Lower leg skin (tissue), 4 donors: ENCODE results near the gene TNN. TPM values are rescaled to one million over a fixed set of nuclear protein-coding genes. Genes with fewer than 3 reads are reported as not detected.
"Not testable (repeated sequence)": the region's sequence is repeated elsewhere in the genome, so short reads cannot be mapped to it uniquely, and the experiment has no call there.

ENCODE experiments used
- DNase-seq, 2 donors: peaks; one replicate each; pipeline ENCODE4 v3.0.0-alpha.2; 2019; ENCODE audit warnings: low spot score in 2 of 2
- H3K4me3 ChIP-seq: fragments of 200-600 bp; sonication (generic); 2 replicates; pipeline ENCODE4 v1.5.1; 2017; ENCODE audit warnings: mild to moderate bottlenecking, low read depth; ENCODE audit not compliant: poor library complexity, severe bottlenecking
- POLR2A ChIP-seq, 2 donors: fragments of 450-650 bp; IDR thresholded peaks; one replicate each; pipeline ENCODE4 v1.6.1; 2016 to 2017; ENCODE audit warnings: antibody characterized with exemption in 2 of 2, mild to moderate bottlenecking in 1 of 2, moderate library complexity in 1 of 2
- WGBS, 2 donors: methylation state at CpG; one replicate each; pipeline ENCODE4 v1.1.5; 2018; 5-methylcytosine and 5-hydroxymethylcytosine counted together
- intact Hi-C: fragments of 100-400 bp; cut with DNase I; formaldehyde crosslinking; loops from one replicate; pipeline ENCODE4 v1.15.0; 2023; ENCODE audit warnings: low total_unique reads
- total RNA-seq, 4 donors: library from RNA; depleted of rRNA; stranded (reverse); fragments of >200 nt; gene quantifications; one replicate each; pipeline ENCODE4 v1.1.0, GENCODE V29; 2016
- TF ChIP-seq, protein P1 (sequence below), 3 donors: fragments of 450-650 bp; IDR thresholded peaks; one replicate each; pipeline ENCODE4 v1.5.1; 2016; ENCODE audit warnings: antibody characterized with exemption in 3 of 3, mild to moderate bottlenecking in 3 of 3, moderate library complexity in 2 of 3

The TNN gene
- total RNA-seq, 4 donors from 2014 or later = 0.30 to 2.5 (median 0.84) TPM

DNA sequence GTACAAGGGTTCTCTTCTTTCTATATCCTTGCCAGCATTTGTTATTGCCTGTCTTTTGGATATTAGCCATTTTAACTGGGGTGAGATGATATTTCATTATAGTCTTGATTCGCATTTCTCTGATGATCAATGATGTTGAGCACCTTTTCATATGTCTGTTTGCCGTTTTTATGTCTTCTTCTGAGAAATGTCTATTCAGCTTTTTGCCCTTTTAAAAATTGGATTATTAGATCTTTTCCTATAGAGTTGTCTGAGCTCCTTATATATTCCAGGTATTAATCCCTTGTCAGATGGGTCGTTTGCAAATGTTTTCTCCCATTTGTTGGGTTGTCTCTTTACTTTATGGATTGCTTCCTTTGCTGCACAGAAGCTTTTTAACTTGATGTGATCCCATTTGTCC, 25.0 kb upstream of the TNN start:
- 78 to 81% methylated on average over 3 of the region's 3 CpGs for WGBS, 2 donors
- intact Hi-C loops = no loop called here
- TF ChIP-seq POLR2A (IDR thresholded peaks at IDR 0.05) = no peak
- TF ChIP-seq, protein P1, sequence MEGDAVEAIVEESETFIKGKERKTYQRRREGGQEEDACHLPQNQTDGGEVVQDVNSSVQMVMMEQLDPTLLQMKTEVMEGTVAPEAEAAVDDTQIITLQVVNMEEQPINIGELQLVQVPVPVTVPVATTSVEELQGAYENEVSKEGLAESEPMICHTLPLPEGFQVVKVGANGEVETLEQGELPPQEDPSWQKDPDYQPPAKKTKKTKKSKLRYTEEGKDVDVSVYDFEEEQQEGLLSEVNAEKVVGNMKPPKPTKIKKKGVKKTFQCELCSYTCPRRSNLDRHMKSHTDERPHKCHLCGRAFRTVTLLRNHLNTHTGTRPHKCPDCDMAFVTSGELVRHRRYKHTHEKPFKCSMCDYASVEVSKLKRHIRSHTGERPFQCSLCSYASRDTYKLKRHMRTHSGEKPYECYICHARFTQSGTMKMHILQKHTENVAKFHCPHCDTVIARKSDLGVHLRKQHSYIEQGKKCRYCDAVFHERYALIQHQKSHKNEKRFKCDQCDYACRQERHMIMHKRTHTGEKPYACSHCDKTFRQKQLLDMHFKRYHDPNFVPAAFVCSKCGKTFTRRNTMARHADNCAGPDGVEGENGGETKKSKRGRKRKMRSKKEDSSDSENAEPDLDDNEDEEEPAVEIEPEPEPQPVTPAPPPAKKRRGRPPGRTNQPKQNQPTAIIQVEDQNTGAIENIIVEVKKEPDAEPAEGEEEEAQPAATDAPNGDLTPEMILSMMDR (IDR thresholded peaks at IDR 0.05) = no peak
- no peak overlapping the region for H3K4me3 ChIP-seq
- no peak for DNase-seq

GRCh38 chr1:175043824-175044223, 23.8 kb upstream of the TNN start:
- WGBS, 2 donors = 69 to 73% methylated on average over 19 of the region's 19 CpGs
- H3K4me3 ChIP-seq = no peak overlapping the region
- TF ChIP-seq POLR2A (IDR thresholded peaks at IDR 0.05) = no peak
- TF ChIP-seq, protein P1 (IDR thresholded peaks at IDR 0.05) = no peak
- intact Hi-C loops = no loop called here
- DNase-seq = no peak

DNA sequence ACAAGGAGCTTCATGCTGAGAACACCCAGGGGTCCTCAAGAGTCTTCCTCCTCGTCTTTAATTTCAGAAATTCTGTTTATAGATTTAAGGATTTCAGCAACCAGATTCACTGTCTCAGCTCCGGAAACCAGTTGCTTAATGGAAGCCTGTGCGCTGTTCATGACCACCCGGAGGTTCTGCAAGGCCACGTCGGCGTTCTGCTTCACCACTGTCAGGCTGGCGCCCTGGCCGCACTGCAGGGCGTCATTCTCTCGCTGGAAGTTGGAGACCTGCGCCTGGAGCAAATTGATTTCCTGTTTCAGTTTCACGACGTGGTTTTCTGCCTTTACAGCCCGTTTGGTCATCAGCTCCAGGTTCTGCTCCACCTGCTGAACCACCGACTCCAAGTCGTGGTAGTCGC, 23.0 kb upstream of the TNN start:
- 86 to 88% methylated on average over 18 of the region's 18 CpGs for WGBS, 2 donors
- H3K4me3 ChIP-seq, intact Hi-C loops, DNase-seq: not testable (repeated sequence)

DNA sequence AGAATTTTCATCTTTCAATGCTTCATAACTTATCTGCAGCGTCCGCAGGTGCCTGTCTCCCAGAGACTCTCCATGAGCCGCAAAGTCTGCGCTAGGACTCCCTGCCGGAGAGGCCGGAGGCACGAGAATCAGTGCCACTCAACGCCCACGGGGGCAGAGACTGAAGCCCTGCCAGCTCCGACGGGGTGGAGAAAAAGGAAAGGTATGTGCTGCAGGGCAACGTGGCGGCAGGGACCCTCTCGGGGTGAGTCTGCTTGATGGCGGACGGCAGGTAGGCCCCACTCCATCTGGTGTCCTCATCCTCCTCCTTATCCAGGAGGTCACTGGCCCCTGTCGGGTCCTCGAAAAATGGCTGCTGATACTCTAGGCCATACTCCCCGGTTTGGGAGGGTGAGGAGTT, 22.5 kb upstream of the TNN start:
- 90 to 97% methylated on average over 19 of the region's 19 CpGs for WGBS, 2 donors
- TF ChIP-seq POLR2A (IDR thresholded peaks at IDR 0.05) = no peak
- TF ChIP-seq, protein P1 (IDR thresholded peaks at IDR 0.05) = no peak
- no peak overlapping the region for H3K4me3 ChIP-seq
- intact Hi-C loops = no loop called here
- DNase-seq = no peak

DNA sequence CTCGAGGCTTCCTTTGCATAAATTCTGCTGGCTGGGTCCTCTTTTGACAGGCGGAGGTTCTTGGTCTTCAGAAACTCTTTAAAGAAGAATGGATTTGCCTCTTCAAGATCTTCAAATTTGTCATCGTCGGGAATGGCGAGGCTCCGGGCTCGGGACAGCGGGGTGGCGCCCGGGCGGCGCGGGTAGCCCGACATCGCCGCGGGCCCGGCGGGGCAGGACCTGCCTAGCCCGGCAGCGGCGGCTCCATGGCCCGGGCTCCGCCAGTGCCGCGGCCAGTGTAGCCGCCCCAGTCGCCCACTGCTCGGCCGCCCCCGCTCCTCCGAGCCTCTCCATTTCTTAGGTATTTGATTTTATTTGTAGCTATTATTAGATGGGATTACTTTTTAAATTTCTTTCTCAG, 22.1 kb upstream of the TNN start:
- no peak for TF ChIP-seq POLR2A (IDR thresholded peaks at IDR 0.05)
- TF ChIP-seq, protein P1 (IDR thresholded peaks at IDR 0.05) = no peak
- DNase-seq = no peak
- 96 to 97% methylated on average over 32 of the region's 32 CpGs for WGBS, 2 donors
- H3K4me3 ChIP-seq = no peak overlapping the region
- intact Hi-C loops = no loop called here

- 88 to 93% methylated on average over 2 of the region's 2 CpGs for WGBS, 2 donors
- TF ChIP-seq, protein P1 (IDR thresholded peaks at IDR 0.05) = no peak
- no peak for TF ChIP-seq POLR2A (IDR thresholded peaks at IDR 0.05)
- intact Hi-C loops = no loop called here
- no peak overlapping the region for H3K4me3 ChIP-seq
- no peak for DNase-seq
These were observed 16.6 kb upstream of the TNN start for GRCh38 chr1:175050992-175051391.
